HepG2 (cell line): ENCODE measurements around the gene CMIP. TPM values are rescaled to one million over a fixed set of nuclear protein-coding genes. Genes with fewer than 3 reads are reported as not detected.
A peak's percentile ranks its signal among the peaks of the same experiment; 100 is the strongest.

Experiments used
- AKNA ChIP-seq: sonication (generic); formaldehyde crosslinking; IDR thresholded peaks from 2 replicates; pipeline ENCODE4 v1.4.0; 2020; ENCODE audit warnings: missing genetic modification reagents, borderline replicate concordance
- EZH2 ChIP-seq: conservative IDR thresholded peaks from 2 replicates; pipeline ENCODE4 v1.6.1; 2012; ENCODE audit warnings: mild to moderate bottlenecking, low read depth, low read length, moderate library complexity
- FOXM1 ChIP-seq: sonication (generic); formaldehyde crosslinking; IDR thresholded peaks from 2 replicates; pipeline ENCODE4 v1.5.0; 2020; ENCODE audit warnings: missing genetic modification reagents
- HHEX ChIP-seq: IDR thresholded peaks from 2 replicates; pipeline ENCODE4 v1.6.1; 2016; ENCODE audit warnings: control low read depth
- KDM6A ChIP-seq: IDR thresholded peaks from 2 replicates; pipeline ENCODE4 v1.6.1; 2016; ENCODE audit warnings: low read depth
- KMT2A ChIP-seq: sonication (generic); formaldehyde crosslinking; IDR thresholded peaks from 2 replicates; pipeline ENCODE4 v1.4.0; 2020; ENCODE audit warnings: missing genetic modification reagents
- MBNL3 ChIP-seq: fragments of 250-450 bp; sonication (Bioruptor Pico); conservative IDR thresholded peaks from 2 replicates; pipeline ENCODE4 v1.8.0; 2022; ENCODE audit warnings: mild to moderate bottlenecking, inconsistent platforms
- MTF2 ChIP-seq: sonication (generic); formaldehyde crosslinking; IDR thresholded peaks from 2 replicates; pipeline ENCODE4 v1.5.0; 2020; ENCODE audit warnings: missing genetic modification reagents, borderline replicate concordance
- NFE2L2 ChIP-seq: fragments of 150-350 bp; IDR thresholded peaks from 2 replicates; pipeline ENCODE4 v1.6.1; 2014; ENCODE audit warnings: low read length
- NFYB ChIP-seq: sonication (generic); formaldehyde crosslinking; IDR thresholded peaks from 2 replicates; pipeline ENCODE4 v1.4.0; 2020; ENCODE audit warnings: missing genetic modification reagents
- NR2F2 ChIP-seq: IDR thresholded peaks from 2 replicates; pipeline ENCODE4 v1.6.1; 2012; ENCODE audit warnings: low read depth, inconsistent platforms, borderline replicate concordance
- POLR2AphosphoS5 ChIP-seq: IDR thresholded peaks from 2 replicates; pipeline ENCODE4 v1.6.1; 2012; ENCODE audit warnings: low read depth, low read length
- SOX5 ChIP-seq: IDR thresholded peaks from 2 replicates; pipeline ENCODE4 v1.6.1; 2016; ENCODE audit warnings: borderline replicate concordance
- THYN1 ChIP-seq: sonication (generic); formaldehyde crosslinking; IDR thresholded peaks from 2 replicates; pipeline ENCODE4 v1.8.1; 2023; ENCODE audit warnings: low read depth, mild to moderate bottlenecking, moderate library complexity, missing genetic modification reagents, borderline replicate concordance
- TRIM24 ChIP-seq: sonication (generic); formaldehyde crosslinking; IDR thresholded peaks from 2 replicates; pipeline ENCODE4 v1.8.0; 2022; ENCODE audit warnings: mild to moderate bottlenecking, missing genetic modification reagents
- ZFP37 ChIP-seq: sonication (generic); formaldehyde crosslinking; IDR thresholded peaks from 2 replicates; pipeline ENCODE4 v1.4.0; 2020; ENCODE audit warnings: missing genetic modification reagents, borderline replicate concordance
- ZFYVE20 ChIP-seq: sonication (generic); formaldehyde crosslinking; IDR thresholded peaks from 2 replicates; pipeline ENCODE4 v1.8.0; 2023; ENCODE audit warnings: low read depth, mild to moderate bottlenecking, moderate library complexity, missing genetic modification reagents, borderline replicate concordance
- ZNF547 ChIP-seq: sonication (generic); formaldehyde crosslinking; IDR thresholded peaks from 2 replicates; pipeline ENCODE4 v1.5.1; 2020; ENCODE audit warnings: mild to moderate bottlenecking, missing genetic modification reagents
- ZNF674 ChIP-seq: sonication (generic); formaldehyde crosslinking; IDR thresholded peaks from 2 replicates; pipeline ENCODE4 v1.5.0; 2020; ENCODE audit warnings: low read depth, mild to moderate bottlenecking, missing genetic modification reagents
- ZNF790 ChIP-seq: sonication (generic); formaldehyde crosslinking; IDR thresholded peaks from 2 replicates; pipeline ENCODE4 v1.8.0; 2022; ENCODE audit warnings: missing genetic modification reagents, mild to moderate bottlenecking, borderline replicate concordance
- polyA plus RNA-seq, 8 experiments: library from polyadenylated mRNA; depleted of rRNA in 3 of 8; stranded (reverse) in 7 of 8; unstranded in 1 of 8; fragments of >200 nt; fragmentation: Illumina TruSeq in 4 of 8; extraction: Trizol in 4 of 8; gene quantifications; 2 replicates each; pipeline versions ENCODE4 v1.2.1 to v1.2.3, GENCODE V29; 2011 to 2016; ENCODE audit warnings: low read depth in 4 of 8, missing spikeins in 1 of 8, mixed read lengths in 1 of 8; ENCODE audit not compliant: insufficient read depth in 1 of 8
- total RNA-seq, 5 experiments: library from RNA; depleted of rRNA; stranded (reverse); fragments of >200 nt; fragmentation: Illumina TruSeq; extraction: Trizol; gene quantifications; 2 replicates each; pipeline ENCODE4 v1.2.3, GENCODE V29; 2016; ENCODE audit warnings: low read depth in 1 of 5
- TF ChIP-seq, protein P1 (sequence below): IDR thresholded peaks from 2 replicates; pipeline ENCODE4 v1.6.1; 2016; ENCODE audit warnings: low read depth, borderline replicate concordance
- TF ChIP-seq, protein P2 (sequence below): sonication (generic); formaldehyde crosslinking; IDR thresholded peaks from 2 replicates; pipeline ENCODE4 v1.5.0; 2020; ENCODE audit warnings: missing genetic modification reagents
- TF ChIP-seq, protein P3 (sequence below): sonication (generic); formaldehyde crosslinking; IDR thresholded peaks from 2 replicates; pipeline ENCODE4 v1.9.0; 2022; ENCODE audit warnings: low read depth, missing genetic modification reagents

Gene CMIP
- total and polyA plus RNA-seq, 2 of the 13 experiments (the other 11 are each of a cell fraction or from before 2014, with no cell fraction given) = 10.9 to 18.1 TPM

DNA sequence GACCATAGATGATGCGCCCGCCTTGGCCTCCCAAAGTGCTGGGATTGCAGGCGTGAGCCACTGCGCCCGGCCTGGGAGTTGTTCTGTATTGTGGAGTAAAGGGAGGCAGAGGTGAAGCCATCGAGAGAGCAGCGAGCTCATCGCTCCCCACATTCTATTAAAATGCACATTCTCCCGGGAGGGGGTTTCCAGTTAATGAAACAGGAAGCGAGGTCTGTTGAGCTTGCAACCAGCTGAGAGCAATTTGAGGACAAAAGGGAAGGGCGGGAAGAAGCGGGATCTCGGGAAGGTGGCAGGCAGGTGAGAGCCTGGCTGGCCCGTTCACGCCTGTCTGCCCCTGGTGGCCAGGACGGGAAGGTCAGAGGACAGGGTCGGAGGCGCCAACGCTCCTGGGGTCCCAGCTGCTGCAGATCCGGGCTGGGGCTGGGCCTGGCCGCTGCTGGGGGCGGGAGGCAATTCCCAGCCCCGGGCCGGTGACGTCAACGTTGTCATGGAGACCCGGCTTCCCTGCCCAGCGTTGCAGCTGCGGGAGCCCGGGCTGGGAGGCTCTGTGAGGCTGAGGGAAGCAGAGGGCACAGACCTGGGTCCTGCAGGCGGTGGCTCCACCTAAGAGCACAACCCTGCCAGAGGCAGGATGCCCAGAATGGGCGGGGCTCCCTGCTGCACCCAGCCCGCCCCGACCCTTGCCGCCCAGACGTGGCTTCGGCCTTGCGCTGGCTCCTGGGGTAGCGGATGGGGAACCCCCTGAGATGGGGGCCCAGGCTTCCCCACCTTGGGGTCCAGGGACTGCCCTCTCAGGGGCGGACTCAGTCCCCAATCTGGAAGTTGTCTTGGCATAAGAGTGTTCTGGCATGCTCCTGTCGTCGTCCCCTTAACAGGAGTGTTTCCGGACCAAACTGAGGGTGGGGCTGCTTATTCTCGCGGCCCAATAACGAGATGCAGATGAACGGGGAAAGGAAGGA is 285.8 kb downstream of the CMIP start (continued):
- TF ChIP-seq, protein P1, sequence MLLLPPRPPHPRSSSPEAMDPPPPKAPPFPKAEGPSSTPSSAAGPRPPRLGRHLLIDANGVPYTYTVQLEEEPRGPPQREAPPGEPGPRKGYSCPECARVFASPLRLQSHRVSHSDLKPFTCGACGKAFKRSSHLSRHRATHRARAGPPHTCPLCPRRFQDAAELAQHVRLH (CRISPR knock-in tag) = no peak
- TF ChIP-seq KMT2A (no peak), NR2F2 (no peak), ZNF790 (CRISPR knock-in tag) (no peak), KDM6A (no peak), POLR2AphosphoS5 (no peak), EZH2 (no peak), NFE2L2 (no peak), ZNF674 (CRISPR knock-in tag) (no peak), ZNF547 (CRISPR knock-in tag) (0 out of 2 replicates have a peak, but pooled peaks have one; percentile 22), AKNA (CRISPR knock-in tag) (no peak), HHEX (no peak), NFYB (CRISPR knock-in tag) (no peak), FOXM1 (no peak), TRIM24 (no peak), THYN1 (CRISPR knock-in tag) (no peak), SOX5 (no peak), ZFP37 (CRISPR knock-in tag) (no peak), ZFYVE20 (CRISPR knock-in tag) (no peak), MTF2 (CRISPR knock-in tag) (no peak), MBNL3 (CRISPR knock-in tag) (no peak)
- TF ChIP-seq, protein P2, sequence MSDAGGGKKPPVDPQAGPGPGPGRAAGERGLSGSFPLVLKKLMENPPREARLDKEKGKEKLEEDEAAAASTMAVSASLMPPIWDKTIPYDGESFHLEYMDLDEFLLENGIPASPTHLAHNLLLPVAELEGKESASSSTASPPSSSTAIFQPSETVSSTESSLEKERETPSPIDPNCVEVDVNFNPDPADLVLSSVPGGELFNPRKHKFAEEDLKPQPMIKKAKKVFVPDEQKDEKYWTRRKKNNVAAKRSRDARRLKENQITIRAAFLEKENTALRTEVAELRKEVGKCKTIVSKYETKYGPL = no peak
- TF ChIP-seq, protein P3, sequence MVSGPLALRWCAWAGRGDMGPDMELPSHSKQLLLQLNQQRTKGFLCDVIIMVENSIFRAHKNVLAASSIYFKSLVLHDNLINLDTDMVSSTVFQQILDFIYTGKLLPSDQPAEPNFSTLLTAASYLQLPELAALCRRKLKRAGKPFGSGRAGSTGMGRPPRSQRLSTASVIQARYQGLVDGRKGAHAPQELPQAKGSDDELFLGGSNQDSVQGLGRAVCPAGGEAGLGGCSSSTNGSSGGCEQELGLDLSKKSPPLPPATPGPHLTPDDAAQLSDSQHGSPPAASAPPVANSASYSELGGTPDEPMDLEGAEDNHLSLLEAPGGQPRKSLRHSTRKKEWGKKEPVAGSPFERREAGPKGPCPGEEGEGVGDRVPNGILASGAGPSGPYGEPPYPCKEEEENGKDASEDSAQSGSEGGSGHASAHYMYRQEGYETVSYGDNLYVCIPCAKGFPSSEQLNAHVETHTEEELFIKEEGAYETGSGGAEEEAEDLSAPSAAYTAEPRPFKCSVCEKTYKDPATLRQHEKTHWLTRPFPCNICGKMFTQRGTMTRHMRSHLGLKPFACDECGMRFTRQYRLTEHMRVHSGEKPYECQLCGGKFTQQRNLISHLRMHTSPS (CRISPR knock-in tag) = no peak; the same call in 1 of the 2 replicates
